RWPE2 (cell line): ENCODE measurements around the gene C1D.
"Not testable (repeated sequence)": the region's sequence is repeated elsewhere in the genome, so short reads cannot be mapped to it uniquely, and the experiment has no call there.

Source experiments
- ATAC-seq: fragments of 200-7000 bp; cut with Tn5 transposase; 3 replicates; pipeline ENCODE4 v1.9.1; 2021; ENCODE audit warnings: low read depth
- DNase-seq: peaks from one replicate; pipeline ENCODE4 v3.0.0-alpha.2; 2020; ENCODE audit warnings: low spot score
- H3K27ac ChIP-seq: fragments of 450-650 bp; 2 replicates; pipeline ENCODE4 v1.5.1; 2017; ENCODE audit warnings: mild to moderate bottlenecking; ENCODE audit not compliant: poor library complexity, severe bottlenecking
- H3K27me3 ChIP-seq: fragments of 250-450 bp; sonication (Bioruptor Pico); 2 replicates; pipeline ENCODE4 v1.5.1; 2021; ENCODE audit warnings: mild to moderate bottlenecking, moderate library complexity; ENCODE audit not compliant: insufficient read depth, poor library complexity, severe bottlenecking
- H3K36me3 ChIP-seq: fragments of 250-450 bp; sonication (Bioruptor Pico); 2 replicates; pipeline ENCODE4 v1.5.1; 2020; ENCODE audit warnings: low read depth, mild to moderate bottlenecking, moderate library complexity
- H3K4me1 ChIP-seq: fragments of 250-450 bp; sonication (Bioruptor Pico); 2 replicates; pipeline ENCODE4 v1.5.1; 2021; ENCODE audit warnings: mild to moderate bottlenecking, moderate library complexity; ENCODE audit not compliant: insufficient read depth, poor library complexity, severe bottlenecking
- H3K4me3 ChIP-seq: fragments of 250-450 bp; sonication (Bioruptor Pico); 2 replicates; pipeline ENCODE4 v1.5.1; 2021; ENCODE audit warnings: mild to moderate bottlenecking, moderate library complexity; ENCODE audit not compliant: severe bottlenecking
- H3K9me3 ChIP-seq: fragments of 250-450 bp; sonication (Bioruptor Pico); 2 replicates; pipeline ENCODE4 v1.5.1; 2021; ENCODE audit warnings: mild to moderate bottlenecking, moderate library complexity; ENCODE audit not compliant: severe bottlenecking
- CTCF ChIP-seq: fragments of 450-650 bp; IDR thresholded peaks from one replicate; pipeline ENCODE4 v1.5.1; 2017; ENCODE audit warnings: mild to moderate bottlenecking, moderate library complexity; ENCODE audit not compliant: poor library complexity, severe bottlenecking

C1D gene

GRCh38 chr2:67994716-67995115 lies 68.1 kb downstream of the C1D start:
- H3K4me1 ChIP-seq, result peaks cover 22% of the 10 kb centered on the region
- ATAC-seq (no peak), DNase-seq (no peak)
- H3K27me3 ChIP-seq, result no peaks in the 10 kb centered on the region
- no peaks in the 10 kb centered on the region for H3K36me3 ChIP-seq
- H3K27ac ChIP-seq, result no peak overlapping the region
- no peak overlapping the region for H3K4me3 ChIP-seq
- H3K9me3 ChIP-seq, result no peaks in the 10 kb centered on the region
- TF ChIP-seq CTCF, result no peak

- peaks cover 22% of the 10 kb centered on the region for H3K4me1 ChIP-seq
- H3K27ac ChIP-seq, H3K4me3 ChIP-seq, DNase-seq, ATAC-seq, H3K27me3 ChIP-seq, H3K9me3 ChIP-seq, H3K36me3 ChIP-seq: not testable (repeated sequence)
Observed at GRCh38 chr2:67994069-67994468, 68.7 kb downstream of the C1D start.

- no peaks in the 10 kb centered on the region for H3K27me3 ChIP-seq
- H3K27ac ChIP-seq, result no peak overlapping the region
- no peak overlapping the region for H3K4me3 ChIP-seq
- no peaks in the 10 kb centered on the region for H3K9me3 ChIP-seq
- DNase-seq, result no peak
- no peak for ATAC-seq
- no peaks in the 10 kb centered on the region for H3K36me3 ChIP-seq
- TF ChIP-seq CTCF, result no peak
- H3K4me1 ChIP-seq, result peaks cover 22% of the 10 kb centered on the region
Observed at GRCh38 chr2:67993329-67993728, 69.5 kb downstream of the C1D start.

- no peak for DNase-seq
- Histone ChIP-seq H3K27me3 (no peaks in the 10 kb centered on the region), H3K4me1 (peaks cover 3% of the 10 kb centered on the region), H3K27ac (no peak overlapping the region), H3K36me3 (no peaks in the 10 kb centered on the region), H3K4me3 (no peak overlapping the region), H3K9me3 (no peaks in the 10 kb centered on the region)
- no peak for TF ChIP-seq CTCF
- no peak for ATAC-seq
Observed at GRCh38 chr2:67991456-67991855, 71.3 kb downstream of the C1D start.
